WTC11 (cell line): ENCODE data around the gene A2ML1.
"Not testable (repeated sequence)": the region's sequence is repeated elsewhere in the genome, so short reads cannot be mapped to it uniquely, and the experiment has no call there.

ENCODE experiments used
- TF ChIP-seq, protein P1 (sequence below): fragments of 250-450 bp; sonication (Bioruptor Pico); IDR thresholded peaks from 2 replicates; pipeline ENCODE4 v1.9.0; 2021; ENCODE audit warnings: mild to moderate bottlenecking, borderline replicate concordance
- TF ChIP-seq, protein P2 (sequence below): sonication (generic); formaldehyde crosslinking; IDR thresholded peaks from 2 replicates; pipeline ENCODE4 v1.8.0; 2022; ENCODE audit warnings: mild to moderate bottlenecking, missing genetic modification reagents

DNA sequence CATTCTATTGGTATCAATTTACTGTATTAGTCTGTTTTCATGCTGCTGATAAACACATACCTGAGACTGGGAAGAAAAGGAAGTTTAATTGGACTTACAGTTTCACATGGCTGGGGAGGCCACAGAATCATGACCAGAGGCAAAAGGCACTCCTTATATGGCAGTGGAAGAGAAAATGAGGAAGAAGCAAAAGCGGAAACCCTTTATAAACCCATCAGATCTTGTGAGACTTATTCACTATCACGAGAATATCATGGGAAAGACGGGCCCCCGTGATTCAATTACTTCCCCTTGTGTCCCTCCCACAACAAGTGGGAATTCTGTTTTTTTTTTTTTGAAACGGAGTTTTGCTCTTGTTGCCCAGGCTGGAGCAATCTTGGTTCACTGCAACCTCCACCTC lies 80.3 kb downstream of the A2ML1 start:
- TF ChIP-seq, protein P1, sequence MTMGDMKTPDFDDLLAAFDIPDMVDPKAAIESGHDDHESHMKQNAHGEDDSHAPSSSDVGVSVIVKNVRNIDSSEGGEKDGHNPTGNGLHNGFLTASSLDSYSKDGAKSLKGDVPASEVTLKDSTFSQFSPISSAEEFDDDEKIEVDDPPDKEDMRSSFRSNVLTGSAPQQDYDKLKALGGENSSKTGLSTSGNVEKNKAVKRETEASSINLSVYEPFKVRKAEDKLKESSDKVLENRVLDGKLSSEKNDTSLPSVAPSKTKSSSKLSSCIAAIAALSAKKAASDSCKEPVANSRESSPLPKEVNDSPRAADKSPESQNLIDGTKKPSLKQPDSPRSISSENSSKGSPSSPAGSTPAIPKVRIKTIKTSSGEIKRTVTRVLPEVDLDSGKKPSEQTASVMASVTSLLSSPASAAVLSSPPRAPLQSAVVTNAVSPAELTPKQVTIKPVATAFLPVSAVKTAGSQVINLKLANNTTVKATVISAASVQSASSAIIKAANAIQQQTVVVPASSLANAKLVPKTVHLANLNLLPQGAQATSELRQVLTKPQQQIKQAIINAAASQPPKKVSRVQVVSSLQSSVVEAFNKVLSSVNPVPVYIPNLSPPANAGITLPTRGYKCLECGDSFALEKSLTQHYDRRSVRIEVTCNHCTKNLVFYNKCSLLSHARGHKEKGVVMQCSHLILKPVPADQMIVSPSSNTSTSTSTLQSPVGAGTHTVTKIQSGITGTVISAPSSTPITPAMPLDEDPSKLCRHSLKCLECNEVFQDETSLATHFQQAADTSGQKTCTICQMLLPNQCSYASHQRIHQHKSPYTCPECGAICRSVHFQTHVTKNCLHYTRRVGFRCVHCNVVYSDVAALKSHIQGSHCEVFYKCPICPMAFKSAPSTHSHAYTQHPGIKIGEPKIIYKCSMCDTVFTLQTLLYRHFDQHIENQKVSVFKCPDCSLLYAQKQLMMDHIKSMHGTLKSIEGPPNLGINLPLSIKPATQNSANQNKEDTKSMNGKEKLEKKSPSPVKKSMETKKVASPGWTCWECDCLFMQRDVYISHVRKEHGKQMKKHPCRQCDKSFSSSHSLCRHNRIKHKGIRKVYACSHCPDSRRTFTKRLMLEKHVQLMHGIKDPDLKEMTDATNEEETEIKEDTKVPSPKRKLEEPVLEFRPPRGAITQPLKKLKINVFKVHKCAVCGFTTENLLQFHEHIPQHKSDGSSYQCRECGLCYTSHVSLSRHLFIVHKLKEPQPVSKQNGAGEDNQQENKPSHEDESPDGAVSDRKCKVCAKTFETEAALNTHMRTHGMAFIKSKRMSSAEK = not testable (repeated sequence)
- TF ChIP-seq, protein P2, sequence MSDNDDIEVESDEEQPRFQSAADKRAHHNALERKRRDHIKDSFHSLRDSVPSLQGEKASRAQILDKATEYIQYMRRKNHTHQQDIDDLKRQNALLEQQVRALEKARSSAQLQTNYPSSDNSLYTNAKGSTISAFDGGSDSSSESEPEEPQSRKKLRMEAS (CRISPR knock-in tag) = not testable (repeated sequence)
